HEK293T (cell line): ENCODE measurements around the gene PRELID3B.
A peak's percentile ranks its signal among the peaks of the same experiment; 100 is the strongest.

Source experiments
- CTCF ChIA-PET: fragments of 350-600 bp; formaldehyde crosslinking; extraction: SDS; loops from one replicate; lab custom pipeline; 2021; ENCODE audit warnings: antibody characterized with exemption, inconsistent platforms; lab: Yijun Ruan, JAX
- POLR2A ChIA-PET: fragments of 350-600 bp; formaldehyde crosslinking; extraction: SDS; loops from one replicate; lab custom pipeline; 2020; ENCODE audit warnings: antibody characterized with exemption, inconsistent platforms; lab: Yijun Ruan, JAX
- DNase-seq: peaks from one replicate; pipeline ENCODE4 v3.0.0; 2012; ENCODE audit warnings: mixed read lengths; ENCODE audit errors: extremely low spot score
- ARNT ChIP-seq: fragments of 450-650 bp; IDR thresholded peaks from 2 replicates; pipeline ENCODE4 v1.6.1; 2017; ENCODE audit warnings: mild to moderate bottlenecking
- BHLHE40 ChIP-seq: fragments of 450-650 bp; IDR thresholded peaks from 2 replicates; pipeline ENCODE4 v1.6.1; 2016; ENCODE audit warnings: mild to moderate bottlenecking, moderate library complexity, borderline replicate concordance
- CTBP1 ChIP-seq: fragments of 450-650 bp; IDR thresholded peaks from 2 replicates; pipeline ENCODE4 v1.6.1; 2016; ENCODE audit warnings: borderline replicate concordance
- ELF4 ChIP-seq: fragments of 450-650 bp; IDR thresholded peaks from 2 replicates; pipeline ENCODE4 v1.6.1; 2017; ENCODE audit warnings: antibody characterized with exemption
- FOXA1 ChIP-seq: fragments of 450-650 bp; IDR thresholded peaks from 2 replicates; pipeline ENCODE4 v1.6.1; 2016; ENCODE audit warnings: mild to moderate bottlenecking
- FOXK2 ChIP-seq: fragments of 450-650 bp; IDR thresholded peaks from 2 replicates; pipeline ENCODE4 v1.6.1; 2016; ENCODE audit warnings: mild to moderate bottlenecking
- FOXM1 ChIP-seq: fragments of 450-650 bp; IDR thresholded peaks from 2 replicates; pipeline ENCODE4 v1.6.1; 2017; ENCODE audit warnings: mild to moderate bottlenecking, borderline replicate concordance
- HDGF ChIP-seq: fragments of 450-650 bp; IDR thresholded peaks from 2 replicates; pipeline ENCODE4 v1.6.1; 2017; ENCODE audit warnings: antibody characterized with exemption, borderline replicate concordance
- L3MBTL2 ChIP-seq: fragments of 450-650 bp; conservative IDR thresholded peaks from 2 replicates; pipeline ENCODE4 v1.6.1; 2016; ENCODE audit warnings: mild to moderate bottlenecking
- LEF1 ChIP-seq: fragments of 450-650 bp; IDR thresholded peaks from 2 replicates; pipeline ENCODE4 v1.6.1; 2017; ENCODE audit warnings: mild to moderate bottlenecking, borderline replicate concordance
- NFRKB ChIP-seq: fragments of 450-650 bp; IDR thresholded peaks from 2 replicates; pipeline ENCODE4 v1.6.1; 2016; ENCODE audit warnings: mild to moderate bottlenecking, moderate library complexity
- SP1 ChIP-seq: fragments of 450-650 bp; IDR thresholded peaks from 2 replicates; pipeline ENCODE4 v1.6.1; 2017
- SUZ12 ChIP-seq: fragments of 450-650 bp; IDR thresholded peaks from 2 replicates; pipeline ENCODE4 v1.6.1; 2016; ENCODE audit warnings: mild to moderate bottlenecking
- TARDBP ChIP-seq: fragments of 450-650 bp; IDR thresholded peaks from 2 replicates; pipeline ENCODE4 v1.6.1; 2016
- ZNF384 ChIP-seq: fragments of 450-650 bp; IDR thresholded peaks from 2 replicates; pipeline ENCODE4 v1.6.1; 2016
- TF ChIP-seq, protein P1 (sequence below): fragments of 450-650 bp; IDR thresholded peaks from 2 replicates; pipeline ENCODE4 v1.6.1; 2016

PRELID3B gene

GRCh38 chr20:59042151-59042795, at the start of gene PRELID3B:
TSS of gene PRELID3B (minus strand) at chr20:59042786. CDS start at chr20:59042730, 56 bp downstream.
- TF ChIP-seq L3MBTL2 (peak; percentile 75), TARDBP (no peak), LEF1 (no peak)
- ChIA-PET CTCF (no interaction called here), POLR2A (interaction anchor here (0.9 to 3.0 kb wide), 2 partner anchors 9 to 20 kb away, joined by 3 to 29 read pairs; partner anchors contain the start of gene ATP5F1E)
- DNase-seq, result no peak

- peak; percentile 74 for DNase-seq
- TF ChIP-seq ELF4, result no peak
- no peak for TF ChIP-seq ARNT
- TF ChIP-seq CTBP1, result no peak
- no peak for TF ChIP-seq SP1
- TF ChIP-seq FOXK2, result no peak
- TF ChIP-seq FOXM1, result no peak
- TF ChIP-seq BHLHE40, result no peak
- TF ChIP-seq, protein P1, sequence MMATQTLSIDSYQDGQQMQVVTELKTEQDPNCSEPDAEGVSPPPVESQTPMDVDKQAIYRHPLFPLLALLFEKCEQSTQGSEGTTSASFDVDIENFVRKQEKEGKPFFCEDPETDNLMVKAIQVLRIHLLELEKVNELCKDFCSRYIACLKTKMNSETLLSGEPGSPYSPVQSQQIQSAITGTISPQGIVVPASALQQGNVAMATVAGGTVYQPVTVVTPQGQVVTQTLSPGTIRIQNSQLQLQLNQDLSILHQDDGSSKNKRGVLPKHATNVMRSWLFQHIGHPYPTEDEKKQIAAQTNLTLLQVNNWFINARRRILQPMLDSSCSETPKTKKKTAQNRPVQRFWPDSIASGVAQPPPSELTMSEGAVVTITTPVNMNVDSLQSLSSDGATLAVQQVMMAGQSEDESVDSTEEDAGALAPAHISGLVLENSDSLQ, result no peak
- no peak for TF ChIP-seq SUZ12
- TF ChIP-seq FOXA1, result no peak
- no peak for TF ChIP-seq NFRKB
- POLR2A ChIA-PET, result interaction anchor here (1.0 to 1.4 kb wide), 2 partner anchors 56 to 120 kb away, joined by 3 read pairs; partner anchors contain the start of gene ATP5F1E
These were observed 45.3 kb upstream of the PRELID3B start for GRCh38 chr20:59087829-59088433.

GRCh38 chr20:59086923-59087322, 44.3 kb upstream of the PRELID3B start:
- no peak for TF ChIP-seq FOXK2
- POLR2A ChIA-PET, result interaction anchor here (1.0 kb wide), 1 partner anchor 121 kb away, joined by 3 read pairs; no protein-coding TSS in a partner anchor
- DNase-seq, result no peak
- CTCF ChIA-PET, result interaction anchor here (0.6 to 1.4 kb wide), 3 partner anchors 110 to 409 kb away, joined by 3 to 4 read pairs (median 3); no protein-coding TSS in a partner anchor

More at GRCh38 chr20:59087829-59088433, 45.3 kb upstream of the PRELID3B start:
- CTCF ChIA-PET, result interaction anchor here (0.6 to 1.6 kb wide), 11 partner anchors 19 to 408 kb away, joined by 3 to 7 read pairs (median 4); no protein-coding TSS in a partner anchor

- ChIA-PET POLR2A (no interaction called here), CTCF (no interaction called here)
- no peak for DNase-seq
- TF ChIP-seq L3MBTL2, result no peak
- no peak for TF ChIP-seq TARDBP
- TF ChIP-seq HDGF, result no peak
- TF ChIP-seq, protein P1, result no peak
- no peak for TF ChIP-seq ZNF384
- TF ChIP-seq BHLHE40, result no peak
- TF ChIP-seq FOXK2, result no peak
- no peak for TF ChIP-seq NFRKB
- no peak for TF ChIP-seq FOXA1
- no peak for TF ChIP-seq CTBP1
- TF ChIP-seq SUZ12, result no peak
- no peak for TF ChIP-seq ELF4
- no peak for TF ChIP-seq LEF1
- no peak for TF ChIP-seq FOXM1
- TF ChIP-seq SP1, result no peak
- no peak for TF ChIP-seq ARNT
These were observed 41.7 kb upstream of the PRELID3B start for GRCh38 chr20:59084041-59084850.

- ChIA-PET CTCF (interaction anchor here (0.6 to 1.6 kb wide), 3 partner anchors 9 to 15 kb away, joined by 3 to 4 read pairs (median 4); no protein-coding TSS in a partner anchor), POLR2A (interaction anchor here (1.2 kb wide), 1 partner anchor 51 kb away, joined by 5 read pairs; the partner anchor contains the start of gene ATP5F1E)
- TF ChIP-seq, protein P1, result no peak
- TF ChIP-seq ELF4 (no peak), TARDBP (no peak), SP1 (no peak), CTBP1 (no peak), BHLHE40 (no peak), LEF1 (no peak), NFRKB (no peak), ZNF384 (no peak), FOXK2 (no peak), FOXM1 (no peak), HDGF (no peak), SUZ12 (no peak), ARNT (no peak), L3MBTL2 (no peak), FOXA1 (no peak)
- DNase-seq, result no peak
These were observed 40.4 kb upstream of the PRELID3B start for GRCh38 chr20:59082981-59083380.
